Stimulated activated CD4-positive, alpha-beta T cell treated with anti-CD3 and anti-CD28 coated beads, TNF-alpha, amount 100 ng/mL, for 24 hours (primary cell): Measurements from ENCODE around the gene CTSE.

ENCODE experiments used
- DNase-seq, 3 experiments: peaks; one replicate each; pipeline ENCODE4 v3.0.0-alpha.2; 2020; ENCODE audit warnings: low read depth in 3 of 3

CTSE gene

DNA sequence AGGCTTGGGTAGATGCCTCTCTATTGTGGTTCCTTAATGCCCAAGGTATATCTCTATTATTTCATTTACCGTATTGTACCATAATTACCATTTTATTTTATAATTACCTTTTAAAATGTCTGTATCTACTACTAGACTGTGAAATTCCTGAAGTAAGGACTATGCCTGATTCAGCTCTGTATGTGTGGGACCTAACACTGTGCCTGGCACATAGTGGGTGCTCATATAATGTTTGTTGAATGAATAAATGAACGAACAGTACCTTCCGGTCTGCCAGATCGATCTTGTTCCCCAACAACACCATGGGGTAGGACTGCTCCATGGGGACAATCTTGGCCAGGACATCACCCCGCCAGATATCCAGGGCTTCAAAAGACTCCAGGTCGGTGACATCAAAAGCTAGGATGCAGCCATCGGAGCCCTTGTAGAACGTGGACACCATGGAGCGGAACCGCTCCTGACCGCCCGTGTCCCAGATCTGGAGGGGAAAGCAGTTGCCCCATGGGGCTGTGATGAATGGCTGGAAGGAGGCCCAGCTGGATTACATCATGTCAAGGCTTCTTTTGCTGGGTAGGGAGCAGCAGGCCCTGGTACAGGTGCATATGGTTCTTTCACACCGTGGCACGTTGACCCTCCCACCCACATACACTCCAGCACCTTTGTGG is 31.3 kb downstream of the CTSE start:
- DNase-seq: no peak

DNA sequence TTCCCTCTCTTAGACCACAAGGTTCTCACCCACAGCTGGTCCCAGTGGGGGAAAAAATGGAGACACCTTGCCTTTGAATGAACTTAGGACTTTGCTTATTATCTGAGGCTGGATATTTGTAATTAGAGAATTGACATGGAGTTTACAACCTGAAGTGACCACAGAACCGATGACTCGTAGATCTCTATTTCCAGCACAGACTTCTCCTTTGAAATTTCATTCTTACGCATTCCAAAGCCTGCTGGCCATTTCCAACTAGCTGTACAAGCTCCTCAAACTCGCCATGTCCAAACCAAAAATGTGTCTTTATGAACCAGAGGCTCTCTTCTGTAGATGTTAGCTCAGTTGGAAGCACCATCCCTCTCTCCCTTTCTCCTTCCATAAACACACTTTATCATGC is 32.5 kb downstream of the CTSE start:
- DNase-seq: no peak

- no peak for DNase-seq
Observed at GRCh38 chr1:205990226-205990625, 33.5 kb downstream of the CTSE start.

DNA sequence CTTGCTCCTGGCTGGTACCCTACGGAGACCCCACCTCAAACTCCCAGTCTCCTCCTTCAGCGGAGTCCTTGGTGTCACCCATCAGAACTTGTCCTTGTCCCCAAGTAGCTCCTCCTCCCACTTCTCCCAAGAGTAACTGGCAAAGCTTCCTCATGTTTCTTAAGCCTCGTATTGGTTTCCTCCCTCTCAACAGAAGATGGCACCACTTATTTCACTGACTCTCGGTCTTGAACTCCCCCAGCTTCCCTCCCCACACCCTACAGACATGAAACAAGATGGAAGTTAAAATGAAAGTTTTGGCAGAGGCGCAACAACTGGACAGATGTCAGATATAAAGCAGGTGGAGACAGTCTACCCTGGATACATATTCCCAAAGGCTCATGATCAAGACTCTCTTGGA is 33.9 kb downstream of the CTSE start:
- no peak for DNase-seq

- no peak for DNase-seq
Observed at GRCh38 chr1:205988585-205988995, 35.1 kb downstream of the CTSE start.

- no peak for DNase-seq
Observed at GRCh38 chr1:205986861-205987260, 36.8 kb downstream of the CTSE start.

DNA sequence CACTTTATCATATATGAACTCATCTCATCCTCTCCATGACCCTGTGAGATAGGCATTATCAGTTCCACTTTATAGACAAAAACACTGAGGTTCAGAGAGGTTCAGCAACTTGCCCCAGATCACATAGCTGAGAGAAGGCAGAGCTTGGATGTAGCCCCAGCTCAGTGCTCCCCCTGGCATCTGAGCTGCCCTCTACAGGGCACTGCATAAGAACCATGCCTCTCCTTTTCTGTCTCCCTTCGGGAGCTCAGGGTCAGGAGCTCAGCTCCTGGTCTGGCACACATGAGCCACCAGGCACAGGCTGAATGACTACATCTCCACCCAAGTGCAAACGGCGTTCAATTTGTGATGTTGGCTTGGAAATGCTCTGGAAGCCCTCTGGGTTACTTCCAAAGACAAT is 37.4 kb downstream of the CTSE start:
- DNase-seq: no peak

DNA sequence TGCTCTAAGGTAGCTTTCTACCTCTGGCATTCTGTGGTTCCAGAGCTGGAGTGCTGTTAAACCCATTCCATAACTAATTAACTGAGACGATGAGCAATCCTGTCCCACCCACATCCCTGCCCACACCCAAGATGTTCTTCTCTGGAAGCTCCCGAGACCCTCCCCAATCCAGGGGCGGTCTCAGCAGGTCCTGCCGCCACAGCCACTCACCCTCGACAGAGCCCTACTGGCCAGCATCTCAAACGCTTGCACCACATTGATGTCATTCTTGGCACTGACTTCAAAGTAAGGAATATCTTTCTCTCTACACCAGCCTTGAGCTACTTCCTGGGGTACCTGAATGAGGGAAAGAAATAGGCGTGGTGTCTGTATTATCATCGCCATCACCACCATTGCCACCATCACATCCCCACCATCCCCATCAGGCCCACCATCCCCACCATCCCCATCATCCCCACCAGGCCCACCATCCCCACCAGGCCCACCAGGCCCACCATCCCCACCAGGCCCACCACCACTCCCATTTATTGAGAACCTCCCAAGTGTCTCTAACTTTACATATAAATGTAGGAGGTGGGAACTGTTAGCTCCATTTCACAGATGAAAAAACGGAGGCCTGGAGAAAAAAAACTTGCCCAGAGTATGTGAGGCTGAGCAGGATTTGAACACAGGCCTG is 38.2 kb downstream of the CTSE start:
- DNase-seq: no peak

- peak in 1 of 3 experiments; percentile 25 for DNase-seq
Observed at GRCh38 chr1:205983925-205984725, 39.6 kb downstream of the CTSE start.

- no peak for DNase-seq
Observed at GRCh38 chr1:205981257-205981656, 42.4 kb downstream of the CTSE start.

DNA sequence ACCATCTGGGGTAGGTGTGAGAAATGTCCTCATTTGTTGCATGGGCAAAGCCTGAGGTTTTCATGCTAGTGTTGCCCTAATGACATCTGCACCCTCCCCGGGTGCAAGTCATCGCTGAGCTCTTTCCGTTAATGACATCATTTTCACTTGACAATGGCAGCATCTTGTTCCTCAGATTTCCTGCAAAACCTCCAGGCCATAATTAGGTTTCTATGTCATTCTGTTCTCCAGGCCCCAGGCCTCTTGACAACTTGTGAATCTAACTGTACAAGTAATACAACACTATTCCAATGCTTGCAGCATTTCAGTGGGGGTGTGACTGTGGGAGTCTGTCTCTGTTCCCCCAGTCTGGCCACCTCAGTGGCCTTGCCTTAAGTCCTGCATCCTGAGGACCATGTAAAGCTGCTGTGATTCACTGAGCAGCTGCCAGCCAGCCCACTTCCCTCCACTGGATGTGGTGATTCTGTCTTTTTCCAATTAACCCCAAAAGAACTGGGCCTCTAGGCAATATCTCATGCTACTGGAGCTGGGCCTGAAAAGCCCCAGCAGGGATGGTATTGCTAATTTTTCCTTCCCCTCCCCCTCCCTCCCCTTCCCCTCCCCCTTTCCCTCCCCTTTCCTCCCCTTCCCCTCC is 43.3 kb downstream of the CTSE start:
- DNase-seq: no peak

GRCh38 chr1:205979301-205979700 is 44.4 kb downstream of the CTSE start:
- no peak for DNase-seq

- DNase-seq: no peak
Observed at GRCh38 chr1:205978676-205979075, 45.0 kb downstream of the CTSE start.

- peak; percentile 58 to 74 (median 61) for DNase-seq
Observed at GRCh38 chr1:205977402-205978014, 46.2 kb downstream of the CTSE start.

- DNase-seq: no peak
Observed at GRCh38 chr1:205976708-205977401, 46.8 kb downstream of the CTSE start.

GRCh38 chr1:205976036-205976435 is 47.7 kb downstream of the CTSE start:
- no peak for DNase-seq

- no peak for DNase-seq
Observed at GRCh38 chr1:205975387-205975998, 48.2 kb downstream of the CTSE start.

DNA sequence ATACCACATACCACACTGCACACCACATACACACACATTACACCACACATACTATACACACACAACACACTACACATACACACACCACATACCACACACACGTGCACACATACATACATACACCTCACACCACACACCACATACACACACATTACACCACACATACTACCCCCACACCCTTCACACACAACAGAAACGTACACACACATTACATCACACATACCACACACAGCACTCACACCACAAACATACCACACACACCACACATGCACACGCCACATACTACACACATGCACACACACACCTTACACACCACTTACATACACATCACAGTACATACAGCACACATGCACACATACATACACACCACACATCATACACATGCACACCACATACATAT is 49.0 kb downstream of the CTSE start:
- no peak for DNase-seq

DNA sequence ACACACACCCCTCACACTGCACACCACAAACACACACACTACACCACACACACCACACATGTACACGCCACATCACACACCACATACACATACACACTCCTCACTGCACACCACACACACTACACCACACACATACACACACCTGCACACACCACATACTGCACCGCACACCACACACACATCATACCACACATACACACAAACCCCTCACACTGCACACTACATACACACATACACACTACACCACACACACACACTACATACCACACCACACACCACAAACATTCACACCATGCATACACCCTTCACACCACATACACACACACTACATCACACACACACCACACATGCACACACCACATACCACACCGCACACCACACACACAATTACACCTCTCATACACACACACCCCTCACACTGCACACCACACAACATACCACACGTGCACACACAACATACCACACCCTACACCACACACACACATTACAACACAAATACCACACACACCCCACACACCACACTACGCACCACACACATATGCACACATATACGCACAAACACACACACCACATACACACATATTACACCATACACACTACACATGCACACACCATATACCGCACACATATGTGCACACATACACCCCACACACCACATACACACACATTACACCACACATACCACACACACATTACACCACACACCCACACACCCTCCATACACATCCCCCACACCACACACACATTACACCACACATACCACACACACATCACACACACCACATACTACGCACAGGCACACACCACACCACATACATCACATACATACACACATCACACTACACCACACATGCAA is 50.1 kb downstream of the CTSE start:
- DNase-seq: no peak
